Mesothelial cell of epicardium (in vitro differentiated cells): ENCODE measurements around the gene SLC44A3. TPM values are rescaled to one million over a fixed set of nuclear protein-coding genes. Genes with fewer than 3 reads are reported as not detected.

Experiments used
- DNase-seq, 2 experiments: peaks; one replicate each; pipeline ENCODE4 v3.0.0; 2021; ENCODE audit warnings: low spot score in 2 of 2; ENCODE audit not compliant: unreplicated experiment in 2 of 2
- H3K27ac Mint-ChIP-seq: 2 replicates; pipeline ENCODE4 v1.8.0; 2021; ENCODE audit warnings: mixed read lengths
- H3K27me3 Mint-ChIP-seq: 2 replicates; pipeline ENCODE4 v1.8.0; 2021; ENCODE audit warnings: low read depth, mixed read lengths
- H3K36me3 Mint-ChIP-seq: 2 replicates; pipeline ENCODE4 v1.8.0; 2021; ENCODE audit warnings: mixed read lengths
- H3K4me1 Mint-ChIP-seq: 2 replicates; pipeline ENCODE4 v1.8.0; 2021; ENCODE audit warnings: mixed read lengths
- H3K4me3 Mint-ChIP-seq: 2 replicates; pipeline ENCODE4 v1.8.0; 2021; ENCODE audit warnings: mild to moderate bottlenecking, moderate library complexity, mixed read lengths
- H3K9me3 Mint-ChIP-seq: 2 replicates; pipeline ENCODE4 v1.8.0; 2021; ENCODE audit warnings: mixed read lengths
- total RNA-seq: library from RNA; stranded (reverse); gene quantifications from 3 replicates; pipeline ENCODE4 v1.2.1, GENCODE V29; 2021
- TF ChIP-seq, protein P1 (sequence below): fragments of 200-600 bp; sonication (generic); IDR thresholded peaks from one replicate; pipeline ENCODE4 v1.5.0; 2021; ENCODE audit warnings: antibody characterized with exemption; ENCODE audit not compliant: unreplicated experiment

Gene SLC44A3
- total RNA-seq, 1 donor from 2014 or later: 9.2 TPM

DNA sequence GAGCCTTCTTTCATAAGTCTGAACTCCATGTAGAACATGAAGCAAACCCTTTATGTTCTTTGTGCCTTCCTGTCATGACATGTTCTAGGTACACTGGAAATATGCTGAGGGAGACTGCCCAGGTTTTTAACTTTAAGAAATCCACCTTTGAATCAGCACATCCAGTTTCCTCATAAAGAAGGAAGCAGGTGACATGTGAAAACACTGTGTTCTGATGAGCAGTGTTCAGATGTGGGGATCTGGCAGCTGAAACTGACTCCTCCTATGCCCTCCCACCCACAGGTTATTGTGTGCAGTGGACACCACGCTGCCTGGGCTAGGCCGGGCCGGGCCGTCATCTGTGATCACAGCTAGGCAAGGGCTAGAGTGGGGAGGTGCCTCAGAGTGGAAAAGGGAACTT is 55.6 kb downstream of the SLC44A3 start:
- no peaks in the 10 kb centered on the region for H3K27me3 Mint-ChIP-seq
- no peak overlapping the region for H3K4me3 Mint-ChIP-seq
- H3K27ac Mint-ChIP-seq: no peak overlapping the region

GRCh38 chr1:94876362-94876761 is 56.2 kb downstream of the SLC44A3 start:
- H3K27me3 Mint-ChIP-seq: no peaks in the 10 kb centered on the region
- no peak overlapping the region for H3K4me3 Mint-ChIP-seq
- no peak overlapping the region for H3K27ac Mint-ChIP-seq
- TF ChIP-seq, protein P1, sequence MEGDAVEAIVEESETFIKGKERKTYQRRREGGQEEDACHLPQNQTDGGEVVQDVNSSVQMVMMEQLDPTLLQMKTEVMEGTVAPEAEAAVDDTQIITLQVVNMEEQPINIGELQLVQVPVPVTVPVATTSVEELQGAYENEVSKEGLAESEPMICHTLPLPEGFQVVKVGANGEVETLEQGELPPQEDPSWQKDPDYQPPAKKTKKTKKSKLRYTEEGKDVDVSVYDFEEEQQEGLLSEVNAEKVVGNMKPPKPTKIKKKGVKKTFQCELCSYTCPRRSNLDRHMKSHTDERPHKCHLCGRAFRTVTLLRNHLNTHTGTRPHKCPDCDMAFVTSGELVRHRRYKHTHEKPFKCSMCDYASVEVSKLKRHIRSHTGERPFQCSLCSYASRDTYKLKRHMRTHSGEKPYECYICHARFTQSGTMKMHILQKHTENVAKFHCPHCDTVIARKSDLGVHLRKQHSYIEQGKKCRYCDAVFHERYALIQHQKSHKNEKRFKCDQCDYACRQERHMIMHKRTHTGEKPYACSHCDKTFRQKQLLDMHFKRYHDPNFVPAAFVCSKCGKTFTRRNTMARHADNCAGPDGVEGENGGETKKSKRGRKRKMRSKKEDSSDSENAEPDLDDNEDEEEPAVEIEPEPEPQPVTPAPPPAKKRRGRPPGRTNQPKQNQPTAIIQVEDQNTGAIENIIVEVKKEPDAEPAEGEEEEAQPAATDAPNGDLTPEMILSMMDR: no peak
- DNase-seq: no peak
- H3K36me3 Mint-ChIP-seq: peaks cover 7% of the 10 kb centered on the region
- H3K4me1 Mint-ChIP-seq: peaks cover 19% of the 10 kb centered on the region
- H3K9me3 Mint-ChIP-seq: no peaks in the 10 kb centered on the region

More for the DNA sequence above, 55.6 kb downstream of the SLC44A3 start:
- TF ChIP-seq, protein P1: no peak
- Mint-ChIP-seq H3K9me3 (no peaks in the 10 kb centered on the region), H3K36me3 (peaks cover 7% of the 10 kb centered on the region), H3K4me1 (peaks cover 19% of the 10 kb centered on the region)
- no peak for DNase-seq

- H3K27ac Mint-ChIP-seq: no peak overlapping the region
- no peaks in the 10 kb centered on the region for H3K27me3 Mint-ChIP-seq
- TF ChIP-seq, protein P1: no peak
- H3K36me3 Mint-ChIP-seq: peaks cover 7% of the 10 kb centered on the region
- no peaks in the 10 kb centered on the region for H3K9me3 Mint-ChIP-seq
- no peak overlapping the region for H3K4me3 Mint-ChIP-seq
- DNase-seq: no peak
- peaks cover 10% of the 10 kb centered on the region for H3K4me1 Mint-ChIP-seq
These were observed 58.2 kb downstream of the SLC44A3 start for GRCh38 chr1:94878329-94878728.

DNA sequence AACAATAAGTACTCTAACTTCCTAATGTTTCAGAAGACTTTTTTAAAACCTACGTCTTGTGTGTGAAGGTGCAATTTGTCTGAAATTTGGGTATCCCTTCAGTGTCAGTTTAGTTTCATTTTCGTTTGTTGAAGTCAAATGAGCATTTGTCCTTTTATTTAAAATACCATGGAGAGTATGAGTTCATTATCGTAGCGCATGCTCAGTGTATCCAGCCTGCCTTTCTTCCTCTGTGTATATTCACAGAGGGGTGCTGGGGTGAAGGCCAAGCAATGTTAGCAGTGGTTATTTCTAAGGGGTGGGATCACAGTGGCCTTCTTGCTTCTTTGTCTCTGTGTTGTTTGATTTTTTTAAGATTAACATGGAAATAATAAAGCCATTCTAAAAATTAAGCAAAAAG is 63.5 kb downstream of the SLC44A3 start:
- Mint-ChIP-seq H3K27ac (peak overlapping the region; percentile 95), H3K9me3 (no peaks in the 10 kb centered on the region), H3K36me3 (peaks cover 3% of the 10 kb centered on the region), H3K4me3 (no peak overlapping the region), H3K27me3 (no peaks in the 10 kb centered on the region), H3K4me1 (peaks cover 17% of the 10 kb centered on the region)
- TF ChIP-seq, protein P1: no peak
- DNase-seq: no peak

GRCh38 chr1:94884106-94884505 is 63.9 kb downstream of the SLC44A3 start:
- TF ChIP-seq, protein P1: no peak
- H3K27ac Mint-ChIP-seq: peak overlapping the region; percentile 95
- H3K36me3 Mint-ChIP-seq: peaks cover 2% of the 10 kb centered on the region
- H3K4me1 Mint-ChIP-seq: peaks cover 17% of the 10 kb centered on the region
- peak in 1 of 2 experiments; percentile 56 for DNase-seq
- no peaks in the 10 kb centered on the region for H3K9me3 Mint-ChIP-seq
- H3K27me3 Mint-ChIP-seq: no peaks in the 10 kb centered on the region
- H3K4me3 Mint-ChIP-seq: peak overlapping the region; percentile 1

DNA sequence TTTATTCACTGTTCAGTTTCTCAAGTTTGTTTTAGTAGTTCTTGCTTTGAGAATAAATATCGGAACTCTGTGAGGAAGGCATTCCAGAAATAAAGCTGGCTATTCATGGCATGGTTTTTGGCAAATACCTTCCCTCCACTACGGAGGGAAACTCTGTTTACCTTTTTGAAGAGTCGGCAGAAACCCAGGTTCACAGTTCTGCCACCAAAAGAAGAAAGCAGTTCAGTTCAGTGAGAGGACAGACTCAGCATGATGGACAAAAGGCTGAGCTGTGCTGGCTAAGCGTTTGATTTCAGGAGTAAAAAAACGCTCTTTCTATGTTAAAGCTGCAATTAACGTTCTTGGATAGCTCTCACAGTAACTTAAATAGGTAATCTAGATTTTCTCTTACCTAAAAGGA is 64.3 kb downstream of the SLC44A3 start:
- peak overlapping the region; percentile 1 for H3K4me3 Mint-ChIP-seq
- H3K27ac Mint-ChIP-seq: peak overlapping the region; percentile 95
- peaks cover 4% of the 10 kb centered on the region for H3K36me3 Mint-ChIP-seq
- no peak for DNase-seq
- peaks cover 17% of the 10 kb centered on the region for H3K4me1 Mint-ChIP-seq
- TF ChIP-seq, protein P1: no peak
- H3K27me3 Mint-ChIP-seq: no peaks in the 10 kb centered on the region
- no peaks in the 10 kb centered on the region for H3K9me3 Mint-ChIP-seq
